GM12873 (cell line): ENCODE results near the gene GAL3ST3.

ENCODE experiments used
- TF ChIP-seq, protein P1 (sequence below): IDR thresholded peaks from 2 replicates; pipeline ENCODE4 v1.5.1; 2012; ENCODE audit warnings: low read depth, mild to moderate bottlenecking, moderate library complexity, low read length, control low read depth; ENCODE audit not compliant: insufficient read depth; ENCODE audit errors: missing control alignments

GAL3ST3 gene

GRCh38 chr11:65992056-65992455 is 56.9 kb downstream of the GAL3ST3 start:
- TF ChIP-seq, protein P1, sequence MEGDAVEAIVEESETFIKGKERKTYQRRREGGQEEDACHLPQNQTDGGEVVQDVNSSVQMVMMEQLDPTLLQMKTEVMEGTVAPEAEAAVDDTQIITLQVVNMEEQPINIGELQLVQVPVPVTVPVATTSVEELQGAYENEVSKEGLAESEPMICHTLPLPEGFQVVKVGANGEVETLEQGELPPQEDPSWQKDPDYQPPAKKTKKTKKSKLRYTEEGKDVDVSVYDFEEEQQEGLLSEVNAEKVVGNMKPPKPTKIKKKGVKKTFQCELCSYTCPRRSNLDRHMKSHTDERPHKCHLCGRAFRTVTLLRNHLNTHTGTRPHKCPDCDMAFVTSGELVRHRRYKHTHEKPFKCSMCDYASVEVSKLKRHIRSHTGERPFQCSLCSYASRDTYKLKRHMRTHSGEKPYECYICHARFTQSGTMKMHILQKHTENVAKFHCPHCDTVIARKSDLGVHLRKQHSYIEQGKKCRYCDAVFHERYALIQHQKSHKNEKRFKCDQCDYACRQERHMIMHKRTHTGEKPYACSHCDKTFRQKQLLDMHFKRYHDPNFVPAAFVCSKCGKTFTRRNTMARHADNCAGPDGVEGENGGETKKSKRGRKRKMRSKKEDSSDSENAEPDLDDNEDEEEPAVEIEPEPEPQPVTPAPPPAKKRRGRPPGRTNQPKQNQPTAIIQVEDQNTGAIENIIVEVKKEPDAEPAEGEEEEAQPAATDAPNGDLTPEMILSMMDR: no peak
